GM23338 (cell line): ENCODE data around the gene TLR1. TPM values are rescaled to one million over a fixed set of nuclear protein-coding genes. Genes with fewer than 3 reads are reported as not detected.

Source experiments
- ATAC-seq: fragments of 200-7000 bp; cut with Tn5 transposase; 3 replicates; pipeline ENCODE4 v1.9.1; 2020
- DNase-seq: peaks from one replicate; pipeline ENCODE4 v3.0.0-alpha.2; 2015; ENCODE audit warnings: low spot score
- H2AFZ ChIP-seq: fragments of 200-600 bp; sonication (generic); 2 replicates; pipeline ENCODE4 v1.8.0; 2016; ENCODE audit warnings: antibody characterized with exemption, mild to moderate bottlenecking, moderate library complexity
- H3F3A ChIP-seq: fragments of 200-600 bp; sonication (generic); replicated peaks from 2 replicates; pipeline ENCODE4 v1.8.0; 2017; ENCODE audit warnings: antibody characterized with exemption, mixed run types, low read depth
- H3K27ac ChIP-seq: fragments of 200-600 bp; sonication (generic); 2 replicates; pipeline ENCODE4 v1.6.1; 2016; ENCODE audit warnings: low read depth
- H3K27me3 ChIP-seq: fragments of 200-600 bp; sonication (generic); 2 replicates; pipeline ENCODE4 v1.8.0; 2016; ENCODE audit warnings: mild to moderate bottlenecking, mixed run types, moderate library complexity; ENCODE audit not compliant: insufficient read depth
- H3K36me3 ChIP-seq: fragments of 200-600 bp; sonication (generic); 2 replicates; pipeline ENCODE4 v1.8.0; 2016; ENCODE audit warnings: mild to moderate bottlenecking; ENCODE audit not compliant: insufficient read depth
- H3K4me1 ChIP-seq: fragments of 200-600 bp; sonication (generic); 2 replicates; pipeline ENCODE4 v1.8.0; 2016; ENCODE audit warnings: mild to moderate bottlenecking, moderate library complexity; ENCODE audit not compliant: insufficient read depth
- H3K4me2 ChIP-seq: fragments of 200-600 bp; sonication (generic); 2 replicates; pipeline ENCODE4 v1.7.1; 2017; ENCODE audit warnings: mixed run types
- H3K4me3 ChIP-seq: fragments of 200-600 bp; sonication (generic); 2 replicates; pipeline ENCODE4 v1.6.1; 2016; ENCODE audit warnings: mixed run types
- H3K79me2 ChIP-seq: fragments of 200-600 bp; sonication (generic); replicated peaks from 2 replicates; pipeline ENCODE4 v1.8.0; 2017; ENCODE audit warnings: mild to moderate bottlenecking; ENCODE audit not compliant: insufficient read depth
- H3K9me2 ChIP-seq: fragments of 200-600 bp; sonication (generic); 2 replicates; pipeline ENCODE4 v1.8.0; 2017; ENCODE audit not compliant: insufficient read depth
- H4K20me1 ChIP-seq: fragments of 200-600 bp; sonication (generic); replicated peaks from 2 replicates; pipeline ENCODE4 v1.8.0; 2017; ENCODE audit warnings: mild to moderate bottlenecking; ENCODE audit not compliant: insufficient read depth
- H3K27ac Mint-ChIP-seq: 2 replicates; pipeline ENCODE4 v1.8.0; 2020; ENCODE audit warnings: inconsistent platforms, mild to moderate bottlenecking, moderate library complexity, mixed read lengths
- H3K27me3 Mint-ChIP-seq: 3 replicates; pipeline ENCODE4 v1.8.0; 2022; ENCODE audit warnings: low read depth, mild to moderate bottlenecking, moderate library complexity, mixed read lengths, inconsistent platforms; ENCODE audit not compliant: insufficient read depth, poor library complexity
- H3K36me3 Mint-ChIP-seq: 3 replicates; pipeline ENCODE4 v1.8.0; 2021; ENCODE audit warnings: low read depth, mild to moderate bottlenecking, inconsistent platforms, moderate library complexity, mixed read lengths
- H3K4me1 Mint-ChIP-seq: 3 replicates; pipeline ENCODE4 v1.8.0; 2020; ENCODE audit warnings: mild to moderate bottlenecking, inconsistent platforms, mixed read lengths
- H3K4me3 Mint-ChIP-seq: 3 replicates; pipeline ENCODE4 v1.8.0; 2021; ENCODE audit warnings: moderate library complexity, mild to moderate bottlenecking, inconsistent platforms, mixed read lengths
- H3K9me3 Mint-ChIP-seq: 3 replicates; pipeline ENCODE4 v1.8.0; 2020; ENCODE audit warnings: moderate library complexity, mild to moderate bottlenecking, inconsistent platforms, mixed read lengths
- CREB1 ChIP-seq: fragments of 250-450 bp; sonication (Bioruptor Pico); IDR thresholded peaks from 2 replicates; pipeline ENCODE4 v1.5.0; 2020; ENCODE audit warnings: low read depth, mild to moderate bottlenecking, moderate library complexity
- CTCF ChIP-seq, 2 experiments: fragments of 200-600 bp in 1 of 2; sonication (generic) in 1 of 2; conservative IDR thresholded peaks; 2 replicates each; pipeline versions ENCODE4 v1.5.1 to v1.6.1; 2016 to 2017; ENCODE audit warnings: antibody characterized with exemption in 2 of 2, low read depth in 2 of 2, mild to moderate bottlenecking in 2 of 2, moderate library complexity in 1 of 2
- EZH2 ChIP-seq: fragments of 200-600 bp; sonication (generic); IDR thresholded peaks from one replicate; pipeline ENCODE4 v1.8.0; 2017; ENCODE audit warnings: antibody characterized with exemption, mild to moderate bottlenecking, low read depth; ENCODE audit not compliant: unreplicated experiment
- NANOG ChIP-seq: IDR thresholded peaks from 2 replicates; pipeline ENCODE4 v1.6.1; 2016; ENCODE audit warnings: antibody characterized with exemption, borderline replicate concordance
- POLR2AphosphoS5 ChIP-seq: IDR thresholded peaks from 2 replicates; pipeline ENCODE4 v1.6.1; 2016; ENCODE audit warnings: antibody characterized with exemption, low read depth
- REST ChIP-seq: IDR thresholded peaks from one replicate; pipeline ENCODE4 v1.6.1; 2018; ENCODE audit warnings: antibody characterized with exemption; ENCODE audit not compliant: unreplicated experiment
- STAT1 ChIP-seq: IDR thresholded peaks from one replicate; pipeline ENCODE4 v1.6.1; 2016; ENCODE audit warnings: antibody characterized with exemption; ENCODE audit not compliant: unreplicated experiment
- ZNF114 ChIP-seq: fragments of 250-450 bp; sonication (Bioruptor Pico); IDR thresholded peaks from 2 replicates; pipeline ENCODE4 v1.5.0; 2020; ENCODE audit warnings: mild to moderate bottlenecking, moderate library complexity
- ZNF331 ChIP-seq: fragments of 250-450 bp; sonication (Bioruptor Pico); IDR thresholded peaks from 2 replicates; pipeline ENCODE4 v1.5.0; 2020; ENCODE audit warnings: low read depth, mild to moderate bottlenecking, moderate library complexity
- polyA plus RNA-seq: library from polyadenylated mRNA; unstranded; fragments of >200 nt; fragmentation: Nextera tagmentation; extraction: Ambion mirVana; gene quantifications from 2 replicates; pipeline ENCODE4 v1.2.1, GENCODE V29; 2016
- total RNA-seq: library from RNA; depleted of rRNA; stranded (reverse); fragments of >200 nt; shearing (Covaris generic); gene quantifications from 2 replicates; pipeline ENCODE4 v1.2.3, GENCODE V29; 2014
- TF ChIP-seq, protein P1 (sequence below): IDR thresholded peaks from 2 replicates; pipeline ENCODE4 v1.6.1; 2016; ENCODE audit warnings: antibody characterized with exemption

Gene TLR1
- total and polyA plus RNA-seq, 2 experiments from 2014 or later: 0.07 TPM; not detected in 1

DNA sequence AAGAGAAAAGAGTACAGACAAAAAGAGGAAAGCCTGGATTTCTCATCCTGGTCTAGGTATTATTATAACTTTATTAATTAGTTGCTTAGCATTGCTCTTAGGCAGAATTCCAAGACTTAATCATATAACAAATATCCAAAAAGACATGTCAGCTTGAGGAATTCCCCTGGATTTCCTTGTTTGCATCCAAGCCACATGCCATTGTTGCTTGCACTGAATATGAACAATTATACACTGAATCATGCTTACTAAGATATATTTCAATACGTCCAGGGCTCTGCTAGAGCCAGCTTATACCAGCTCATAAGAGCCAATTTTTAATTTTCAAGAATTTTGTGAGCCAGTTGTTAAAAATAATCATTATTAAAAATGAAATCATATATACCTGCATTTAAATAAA lies 16.3 kb downstream of the TLR1 start:
- Histone ChIP-seq H3K27me3 (no peaks in the 10 kb centered on the region), H2AFZ (no peak overlapping the region), H3K36me3 (no peaks in the 10 kb centered on the region), H3F3A (no peaks in the 10 kb centered on the region), H3K4me3 (no peak overlapping the region), H3K4me1 (no peaks in the 10 kb centered on the region), H3K9me2 (peaks cover 2% of the 10 kb centered on the region; the same call in 1 of the 2 replicates), H3K4me2 (no peak overlapping the region), H3K27ac (no peak overlapping the region), H4K20me1 (no peaks in the 10 kb centered on the region), H3K79me2 (no peaks in the 10 kb centered on the region)
- DNase-seq (no peak), ATAC-seq (no peak)
- TF ChIP-seq ZNF114: no peak
- TF ChIP-seq CTCF (conservative IDR thresholded peaks at IDR 0.05; ENCODE audit: low read depth in 2 of 2): no peak
- no peak for TF ChIP-seq ZNF331
- TF ChIP-seq POLR2AphosphoS5: no peak
- no peak for TF ChIP-seq CREB1 (CRISPR knock-in tag)
- TF ChIP-seq, protein P1, sequence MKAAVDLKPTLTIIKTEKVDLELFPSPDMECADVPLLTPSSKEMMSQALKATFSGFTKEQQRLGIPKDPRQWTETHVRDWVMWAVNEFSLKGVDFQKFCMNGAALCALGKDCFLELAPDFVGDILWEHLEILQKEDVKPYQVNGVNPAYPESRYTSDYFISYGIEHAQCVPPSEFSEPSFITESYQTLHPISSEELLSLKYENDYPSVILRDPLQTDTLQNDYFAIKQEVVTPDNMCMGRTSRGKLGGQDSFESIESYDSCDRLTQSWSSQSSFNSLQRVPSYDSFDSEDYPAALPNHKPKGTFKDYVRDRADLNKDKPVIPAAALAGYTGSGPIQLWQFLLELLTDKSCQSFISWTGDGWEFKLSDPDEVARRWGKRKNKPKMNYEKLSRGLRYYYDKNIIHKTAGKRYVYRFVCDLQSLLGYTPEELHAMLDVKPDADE: no peak
- no peak for TF ChIP-seq NANOG
- H3K36me3 Mint-ChIP-seq: no peaks in the 10 kb centered on the region
- no peak overlapping the region for H3K27ac Mint-ChIP-seq
- H3K27me3 Mint-ChIP-seq: peaks cover 4% of the 10 kb centered on the region
- no peak overlapping the region for H3K4me3 Mint-ChIP-seq
- no peaks in the 10 kb centered on the region; the same call in 2 of the 3 replicates for H3K9me3 Mint-ChIP-seq
- no peaks in the 10 kb centered on the region for H3K4me1 Mint-ChIP-seq

DNA sequence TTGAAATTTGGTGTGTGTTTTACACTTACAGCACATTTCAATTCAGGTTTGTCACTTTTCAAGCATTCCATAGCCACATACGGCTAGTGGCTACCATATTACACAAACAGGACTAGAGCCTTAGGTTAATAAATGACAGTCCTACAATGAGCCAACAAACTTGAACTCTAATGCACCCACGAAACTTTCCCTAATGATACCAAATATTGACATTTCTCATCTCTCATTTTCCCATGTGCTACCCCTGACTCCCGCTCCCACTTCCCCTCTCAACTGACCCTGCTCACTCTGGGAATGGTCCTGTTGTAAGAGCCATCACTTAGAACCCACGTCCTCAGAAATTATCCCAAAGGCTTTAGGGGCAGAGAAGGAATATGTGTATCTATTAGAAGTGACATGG lies 16.9 kb downstream of the TLR1 start:
- Histone ChIP-seq H3K4me2 (no peak overlapping the region), H3K27ac (no peak overlapping the region), H2AFZ (no peak overlapping the region), H3F3A (no peaks in the 10 kb centered on the region), H4K20me1 (no peaks in the 10 kb centered on the region), H3K4me3 (no peak overlapping the region), H3K27me3 (no peaks in the 10 kb centered on the region), H3K9me2 (peaks cover 2% of the 10 kb centered on the region; the same call in 1 of the 2 replicates), H3K4me1 (no peaks in the 10 kb centered on the region), H3K79me2 (no peaks in the 10 kb centered on the region), H3K36me3 (no peaks in the 10 kb centered on the region)
- H3K36me3 Mint-ChIP-seq: no peaks in the 10 kb centered on the region
- ATAC-seq (no peak), DNase-seq (no peak)
- no peak for TF ChIP-seq ZNF114
- peaks cover 1% of the 10 kb centered on the region; the same call in 2 of the 3 replicates for H3K4me1 Mint-ChIP-seq
- H3K27me3 Mint-ChIP-seq: peaks cover 5% of the 10 kb centered on the region
- no peak overlapping the region for H3K4me3 Mint-ChIP-seq
- H3K9me3 Mint-ChIP-seq: no peaks in the 10 kb centered on the region; the same call in 2 of the 3 replicates
- H3K27ac Mint-ChIP-seq: no peak overlapping the region

GRCh38 chr4:38785901-38786402 lies 18.6 kb downstream of the TLR1 start:
- Histone ChIP-seq H3K9me2 (peaks cover 2% of the 10 kb centered on the region; the same call in 1 of the 2 replicates), H3K36me3 (no peaks in the 10 kb centered on the region), H3K79me2 (no peaks in the 10 kb centered on the region), H2AFZ (no peak overlapping the region; the same call in 1 of the 2 replicates), H3K27ac (no peak overlapping the region), H3F3A (no peaks in the 10 kb centered on the region), H3K4me3 (no peak overlapping the region), H4K20me1 (no peaks in the 10 kb centered on the region), H3K4me2 (no peak overlapping the region), H3K4me1 (no peaks in the 10 kb centered on the region), H3K27me3 (no peaks in the 10 kb centered on the region)
- Mint-ChIP-seq H3K4me3 (no peak overlapping the region), H3K27me3 (peaks cover 5% of the 10 kb centered on the region), H3K4me1 (peaks cover 4% of the 10 kb centered on the region; the same call in 2 of the 3 replicates), H3K9me3 (no peaks in the 10 kb centered on the region; the same call in 2 of the 3 replicates), H3K27ac (no peak overlapping the region), H3K36me3 (no peaks in the 10 kb centered on the region)
- DNase-seq (no peak), ATAC-seq (no peak)
- TF ChIP-seq EZH2 (no peak), REST (no peak), NANOG (no peak), STAT1 (no peak), ZNF114 (no peak), ZNF331 (no peak)
- TF ChIP-seq, protein P1: no peak
